GM19238 (cell line): ENCODE measurements around the gene PRPF40B.

ENCODE experiments used
- DNase-seq: peaks from one replicate; pipeline ENCODE4 v3.0.0; 2011; ENCODE audit warnings: low spot score; ENCODE audit not compliant: insufficient read length

PRPF40B gene

GRCh38 chr12:49683599-49684309 is 60.4 kb downstream of the PRPF40B start:
- DNase-seq: no peak

GRCh38 chr12:49684310-49684854 is 61.0 kb downstream of the PRPF40B start:
- no peak for DNase-seq

GRCh38 chr12:49687941-49688340 is 64.6 kb downstream of the PRPF40B start:
- no peak for DNase-seq

DNA sequence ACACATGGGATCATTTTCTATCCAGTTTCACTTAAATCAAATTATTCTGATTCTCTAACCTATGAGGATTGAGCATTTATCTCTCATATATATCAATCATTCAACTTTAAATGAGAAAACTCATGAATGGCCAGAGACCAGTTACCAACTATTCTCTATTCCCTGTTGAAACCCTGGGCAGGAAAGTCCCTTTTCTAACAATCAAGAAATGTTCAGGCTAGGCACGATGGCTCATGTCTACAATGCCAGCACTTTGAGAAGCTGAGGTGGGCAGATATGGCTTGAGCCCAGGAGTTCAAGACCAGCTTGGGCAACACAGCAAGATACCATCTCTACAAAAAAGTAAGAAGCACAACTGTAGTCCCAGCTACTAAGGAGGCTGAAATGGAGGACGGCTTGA is 65.9 kb downstream of the PRPF40B start:
- DNase-seq: no peak

- no peak for DNase-seq
Measured at GRCh38 chr12:49689785-49690184, 66.4 kb downstream of the PRPF40B start.

DNA sequence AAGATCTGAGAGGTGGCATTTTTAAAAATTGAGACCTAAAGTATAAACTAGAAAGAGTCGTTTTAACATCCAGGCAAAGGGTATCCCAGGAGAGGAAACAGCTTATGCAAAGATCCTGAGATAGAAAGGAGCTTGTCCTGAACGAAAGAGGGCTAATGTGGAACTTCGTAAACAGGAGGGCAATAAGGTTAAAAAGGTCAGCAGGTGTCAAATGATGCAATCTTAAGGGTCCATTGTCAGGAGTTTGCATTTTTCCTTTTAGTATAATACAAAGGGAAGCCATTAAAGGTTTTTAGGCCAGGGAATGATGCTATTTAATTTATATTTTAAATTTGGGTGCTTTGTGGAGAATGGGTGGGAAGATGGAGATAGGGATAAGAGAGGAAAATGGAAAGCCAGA is 69.5 kb downstream of the PRPF40B start:
- DNase-seq: no peak

DNA sequence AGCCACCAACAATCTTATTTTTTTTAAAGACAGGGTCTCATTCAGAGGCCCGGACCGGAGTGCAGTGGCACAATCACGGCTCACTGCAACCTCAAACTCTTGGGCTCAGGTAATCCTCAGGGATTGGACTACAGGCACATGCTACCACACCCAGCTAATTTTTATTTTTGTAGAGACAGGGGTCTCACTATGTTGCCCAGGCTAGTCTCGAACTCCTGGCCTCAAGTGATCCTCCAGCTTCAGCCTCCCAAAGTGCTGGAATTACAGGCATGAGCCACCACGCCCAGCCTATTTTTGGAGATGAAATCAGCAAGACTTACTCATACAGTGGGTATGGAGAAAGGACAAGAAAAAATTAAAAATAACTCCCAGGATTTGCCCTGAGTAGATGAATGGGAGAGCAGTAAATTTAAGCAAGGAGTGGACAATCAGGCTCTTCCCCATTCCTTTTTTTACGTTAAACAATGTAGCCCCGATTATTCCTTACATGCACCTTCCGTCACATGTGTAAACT is 70.6 kb downstream of the PRPF40B start:
- no peak for DNase-seq
